Measurements from ENCODE around the gene BSN.

DNA sequence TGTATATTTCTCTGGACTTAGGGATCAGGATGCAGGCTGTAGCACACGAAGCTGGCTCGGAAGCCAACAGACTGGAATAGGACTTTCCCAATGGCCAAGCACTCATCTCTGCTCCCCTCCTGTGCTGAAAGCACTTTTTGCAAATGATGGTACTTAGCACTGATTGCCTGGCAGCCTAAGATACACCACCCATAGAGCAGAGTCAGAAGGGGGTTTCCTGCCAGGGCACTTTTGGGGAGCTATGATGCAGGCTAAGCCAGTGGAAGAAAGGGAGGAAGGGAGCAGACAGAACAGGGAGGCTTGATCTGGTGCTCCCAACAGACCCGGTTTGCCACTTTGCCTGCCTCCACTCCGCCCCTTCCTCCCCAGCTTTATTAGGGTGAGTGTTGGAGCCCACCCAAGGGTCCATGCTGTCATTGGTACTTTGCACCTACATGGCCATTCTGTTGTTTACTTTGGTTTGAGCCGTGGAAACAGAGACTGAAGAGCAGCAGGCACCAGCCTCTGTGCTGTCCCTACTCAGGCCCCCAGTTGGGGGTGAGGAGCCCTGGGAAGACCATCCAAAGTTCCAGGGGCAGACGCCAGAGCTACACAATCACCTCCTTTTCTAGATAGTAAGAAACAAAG is 15.9 kb downstream of the BSN start:
- TF ChIP-seq CTCF (optimal IDR thresholded peaks at IDR 0.05 in 1 of 3, IDR thresholded peaks at IDR 0.05 in 1 of 3, conservative IDR thresholded peaks at IDR 0.05 in 1 of 3; ENCODE audit: extremely low read depth in 1 of 3, insufficient read depth in 2 of 3, low read length in 3 of 3): no peak
- no peak for TF ChIP-seq EZH2 (IDR thresholded peaks at IDR 0.05; ENCODE audit: low read length)
